ENCODE measurements around the gene GNB5. TPM values are rescaled to one million over a fixed set of nuclear protein-coding genes. Genes with fewer than 3 reads are reported as not detected.
"Not testable (repeated sequence)": the region's sequence is repeated elsewhere in the genome, so short reads cannot be mapped to it uniquely, and the experiment has no call there.

GNB5 gene
- total RNA-seq, 2 donors from 2014 or later = 6.0 to 7.9 TPM

DNA sequence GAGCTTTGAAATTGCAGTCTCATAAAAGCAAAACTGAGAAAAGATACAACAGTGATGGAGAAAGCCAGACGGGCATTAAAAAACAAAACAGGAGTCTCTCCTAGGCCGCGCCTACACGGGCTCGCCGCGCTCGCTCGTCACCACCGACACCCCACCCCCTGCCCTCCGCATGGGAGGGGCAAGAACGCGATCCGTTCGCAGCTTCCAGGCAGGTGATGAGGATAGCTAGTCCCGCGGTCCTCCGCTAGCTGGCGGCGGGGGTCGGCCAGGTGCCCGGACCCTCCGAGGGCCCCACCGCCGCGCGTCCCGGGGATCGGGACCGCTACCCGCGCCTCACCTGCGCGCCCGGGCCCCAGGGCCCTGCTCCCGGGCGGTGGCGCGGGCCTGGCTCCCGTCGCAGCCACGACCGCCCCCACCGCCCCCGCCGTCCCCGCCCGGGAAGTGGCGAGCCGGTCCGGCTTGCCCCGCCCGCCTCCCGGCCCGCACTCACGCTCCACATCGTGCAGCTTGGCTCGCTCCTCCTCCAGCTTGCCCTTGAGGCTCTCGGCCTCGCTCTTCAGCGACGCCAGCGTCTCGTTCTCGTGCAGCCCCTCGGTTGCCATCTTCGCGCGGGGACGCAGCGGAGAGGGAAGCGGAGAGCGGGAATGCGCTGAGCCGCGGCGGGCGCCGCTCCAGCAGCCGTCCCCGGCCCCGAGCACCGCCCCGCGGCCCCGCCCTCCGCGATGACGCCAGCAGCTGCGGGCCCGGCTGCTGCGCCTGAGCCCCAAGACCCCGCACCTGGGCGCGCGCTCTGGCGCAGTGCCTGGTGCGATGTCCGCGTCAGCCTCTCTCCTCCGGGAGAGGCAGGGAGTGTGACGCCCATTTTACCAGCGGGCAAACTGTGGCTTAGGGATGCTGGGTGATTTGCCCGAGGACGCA, 11.7 kb downstream of the GNB5 start:
- Histone ChIP-seq H3K36me3 (no peaks in the 10 kb centered on the region), H3K4me3 (peak overlapping the region; percentile 73), H3K9me3 (no peaks in the 10 kb centered on the region), H3K9ac (ENCODE audit: low read depth in 2 of 2, low read length in 2 of 2) (peak overlapping the region; percentile 52 to 59), H3K27ac (peak overlapping the region; percentile 73), H3K27me3 (no peaks in the 10 kb centered on the region), H3K4me1 (peaks cover 4% of the 10 kb centered on the region)
- intact Hi-C loops (cut with DNase I) = no loop called here
- TF ChIP-seq, protein P1, sequence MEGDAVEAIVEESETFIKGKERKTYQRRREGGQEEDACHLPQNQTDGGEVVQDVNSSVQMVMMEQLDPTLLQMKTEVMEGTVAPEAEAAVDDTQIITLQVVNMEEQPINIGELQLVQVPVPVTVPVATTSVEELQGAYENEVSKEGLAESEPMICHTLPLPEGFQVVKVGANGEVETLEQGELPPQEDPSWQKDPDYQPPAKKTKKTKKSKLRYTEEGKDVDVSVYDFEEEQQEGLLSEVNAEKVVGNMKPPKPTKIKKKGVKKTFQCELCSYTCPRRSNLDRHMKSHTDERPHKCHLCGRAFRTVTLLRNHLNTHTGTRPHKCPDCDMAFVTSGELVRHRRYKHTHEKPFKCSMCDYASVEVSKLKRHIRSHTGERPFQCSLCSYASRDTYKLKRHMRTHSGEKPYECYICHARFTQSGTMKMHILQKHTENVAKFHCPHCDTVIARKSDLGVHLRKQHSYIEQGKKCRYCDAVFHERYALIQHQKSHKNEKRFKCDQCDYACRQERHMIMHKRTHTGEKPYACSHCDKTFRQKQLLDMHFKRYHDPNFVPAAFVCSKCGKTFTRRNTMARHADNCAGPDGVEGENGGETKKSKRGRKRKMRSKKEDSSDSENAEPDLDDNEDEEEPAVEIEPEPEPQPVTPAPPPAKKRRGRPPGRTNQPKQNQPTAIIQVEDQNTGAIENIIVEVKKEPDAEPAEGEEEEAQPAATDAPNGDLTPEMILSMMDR (IDR thresholded peaks at IDR 0.05) = no peak
- DNase-seq = peak; percentile 88

DNA sequence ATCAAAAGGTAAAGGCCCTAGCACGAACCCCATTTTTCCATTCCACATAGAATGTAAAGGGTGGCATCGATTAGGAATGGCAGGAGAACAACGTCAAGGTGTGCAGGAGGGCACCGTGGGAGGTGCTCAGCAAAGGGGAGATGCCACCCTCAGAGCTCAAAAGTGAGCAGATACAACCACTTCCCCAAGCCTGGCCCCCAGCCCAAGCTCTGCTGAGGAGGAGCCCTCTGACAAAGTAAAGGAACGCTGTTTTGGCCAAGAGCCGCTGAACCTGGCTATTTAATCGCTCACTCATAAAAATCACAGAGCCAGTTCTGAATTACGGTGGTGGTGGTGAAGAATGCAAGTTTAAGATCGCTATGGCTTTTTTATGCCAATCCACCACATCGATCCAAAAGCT, 12.4 kb downstream of the GNB5 start:
- H3K36me3 ChIP-seq = no peaks in the 10 kb centered on the region
- DNase-seq = peak; percentile 24
- peaks cover 4% of the 10 kb centered on the region for H3K4me1 ChIP-seq
- H3K27ac ChIP-seq = peak overlapping the region; percentile 73
- peak overlapping the region; percentile 73 for H3K4me3 ChIP-seq
- intact Hi-C loops (cut with DNase I) = no loop called here
- no peaks in the 10 kb centered on the region for H3K9me3 ChIP-seq
- H3K27me3 ChIP-seq = no peaks in the 10 kb centered on the region
- H3K9ac ChIP-seq (ENCODE audit: low read depth in 2 of 2, low read length in 2 of 2) = peak overlapping the region; percentile 46 to 52
- TF ChIP-seq, protein P1 (IDR thresholded peaks at IDR 0.05) = no peak

DNA sequence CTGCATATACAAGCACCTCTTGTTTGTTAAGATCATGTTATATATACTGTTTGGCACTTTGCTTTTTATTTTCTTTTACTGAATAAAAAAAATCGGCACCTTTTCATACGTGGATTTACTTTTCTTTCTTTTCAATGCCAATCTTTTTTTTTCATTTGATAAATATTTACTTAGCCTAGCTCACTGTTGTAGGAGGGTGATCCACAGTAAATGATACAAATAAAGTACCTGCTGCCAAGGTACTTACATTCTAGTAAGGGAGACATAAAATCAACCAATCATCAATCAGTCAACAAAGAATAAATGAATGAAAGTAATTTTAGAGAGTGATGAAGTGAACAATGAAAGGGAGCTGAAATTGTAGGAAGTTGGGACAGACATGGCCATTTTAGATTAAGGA, 18.3 kb downstream of the GNB5 start:
- H3K27ac ChIP-seq = no peak overlapping the region
- TF ChIP-seq, protein P1 (IDR thresholded peaks at IDR 0.05) = no peak
- H3K4me1 ChIP-seq = no peaks in the 10 kb centered on the region
- DNase-seq = no peak
- no peaks in the 10 kb centered on the region for H3K9me3 ChIP-seq
- no peak overlapping the region for H3K4me3 ChIP-seq
- no peak overlapping the region for H3K9ac ChIP-seq (ENCODE audit: low read depth in 2 of 2, low read length in 2 of 2)
- no peaks in the 10 kb centered on the region for H3K27me3 ChIP-seq
- intact Hi-C loops (cut with DNase I) = no loop called here
- H3K36me3 ChIP-seq = no peaks in the 10 kb centered on the region

DNA sequence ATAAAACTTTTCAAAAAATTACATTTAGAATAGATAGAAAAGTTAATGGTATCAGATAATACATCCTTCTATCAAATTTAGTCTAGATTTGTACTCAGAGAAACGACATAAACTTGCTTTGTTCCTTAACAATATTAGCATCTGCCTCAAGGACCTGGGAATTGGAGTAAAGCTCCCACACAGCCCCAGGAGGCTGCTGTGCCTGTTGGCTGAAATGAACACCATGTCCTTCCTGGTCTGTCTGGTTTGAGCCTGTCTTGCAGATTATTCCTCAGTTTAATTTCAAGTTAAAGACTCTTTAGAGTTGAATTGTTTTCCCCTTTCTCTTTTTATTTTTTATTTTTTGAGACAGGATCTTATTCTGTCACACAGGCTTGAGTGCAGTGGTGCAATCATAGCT, 19.4 kb downstream of the GNB5 start:
- no peaks in the 10 kb centered on the region for H3K36me3 ChIP-seq
- TF ChIP-seq, protein P1 (IDR thresholded peaks at IDR 0.05) = no peak
- H3K9me3 ChIP-seq = no peaks in the 10 kb centered on the region
- DNase-seq = no peak
- H3K9ac ChIP-seq (ENCODE audit: low read depth in 2 of 2, low read length in 2 of 2) = no peak overlapping the region
- intact Hi-C loops (cut with DNase I) = no loop called here
- no peaks in the 10 kb centered on the region for H3K27me3 ChIP-seq
- no peak overlapping the region for H3K4me3 ChIP-seq
- no peak overlapping the region for H3K27ac ChIP-seq
- H3K4me1 ChIP-seq = no peaks in the 10 kb centered on the region

DNA sequence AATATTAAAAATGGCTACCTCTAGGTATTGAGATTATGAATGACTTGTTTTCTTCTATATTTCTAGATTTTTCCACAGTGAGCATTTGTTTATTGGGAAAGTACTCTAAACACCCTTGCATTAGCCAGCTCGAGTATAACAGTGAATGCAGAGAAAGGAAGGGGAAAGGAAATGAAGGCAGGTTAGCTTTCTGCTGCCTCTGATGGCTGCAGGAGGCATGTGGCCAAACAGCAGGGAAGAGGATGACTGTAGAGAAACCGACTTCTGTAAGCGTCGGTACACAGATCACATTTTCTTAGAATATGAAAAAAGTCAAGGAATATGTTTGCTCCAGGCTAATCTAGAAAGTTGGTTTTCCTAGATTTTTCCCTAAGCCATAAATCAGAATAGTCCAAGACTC, 19.8 kb downstream of the GNB5 start:
- Histone ChIP-seq H3K9ac (ENCODE audit: low read depth in 2 of 2, low read length in 2 of 2) (no peak overlapping the region), H3K4me3 (no peak overlapping the region), H3K4me1 (no peaks in the 10 kb centered on the region), H3K27me3 (no peaks in the 10 kb centered on the region), H3K36me3 (no peaks in the 10 kb centered on the region), H3K9me3 (no peaks in the 10 kb centered on the region), H3K27ac (no peak overlapping the region)
- DNase-seq = no peak
- intact Hi-C loops (cut with DNase I) = no loop called here
- TF ChIP-seq, protein P1 (IDR thresholded peaks at IDR 0.05) = no peak

DNA sequence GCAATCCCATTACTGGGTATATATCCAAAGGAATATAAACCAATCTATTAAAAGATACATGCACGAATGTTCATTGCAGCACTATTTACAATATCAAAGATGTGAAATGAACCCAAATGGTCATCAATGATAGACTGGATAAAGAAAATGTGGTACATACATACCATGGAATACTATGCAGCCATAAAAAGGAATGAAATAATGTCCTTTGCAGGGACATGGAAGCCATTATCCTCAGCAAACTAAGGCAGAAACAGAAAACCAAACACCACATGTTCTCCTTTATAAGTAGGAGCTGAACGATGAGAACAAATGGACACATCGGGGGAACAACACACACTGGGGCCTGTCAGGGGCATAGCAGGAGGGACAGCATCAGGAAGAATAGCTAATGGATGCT, 21.0 kb downstream of the GNB5 start:
- H3K9ac ChIP-seq (ENCODE audit: low read depth in 2 of 2, low read length in 2 of 2); H3K27me3 ChIP-seq; H3K27ac ChIP-seq; H3K9me3 ChIP-seq; intact Hi-C loops (cut with DNase I); H3K36me3 ChIP-seq; H3K4me1 ChIP-seq; DNase-seq; H3K4me3 ChIP-seq: not testable (repeated sequence)

DNA sequence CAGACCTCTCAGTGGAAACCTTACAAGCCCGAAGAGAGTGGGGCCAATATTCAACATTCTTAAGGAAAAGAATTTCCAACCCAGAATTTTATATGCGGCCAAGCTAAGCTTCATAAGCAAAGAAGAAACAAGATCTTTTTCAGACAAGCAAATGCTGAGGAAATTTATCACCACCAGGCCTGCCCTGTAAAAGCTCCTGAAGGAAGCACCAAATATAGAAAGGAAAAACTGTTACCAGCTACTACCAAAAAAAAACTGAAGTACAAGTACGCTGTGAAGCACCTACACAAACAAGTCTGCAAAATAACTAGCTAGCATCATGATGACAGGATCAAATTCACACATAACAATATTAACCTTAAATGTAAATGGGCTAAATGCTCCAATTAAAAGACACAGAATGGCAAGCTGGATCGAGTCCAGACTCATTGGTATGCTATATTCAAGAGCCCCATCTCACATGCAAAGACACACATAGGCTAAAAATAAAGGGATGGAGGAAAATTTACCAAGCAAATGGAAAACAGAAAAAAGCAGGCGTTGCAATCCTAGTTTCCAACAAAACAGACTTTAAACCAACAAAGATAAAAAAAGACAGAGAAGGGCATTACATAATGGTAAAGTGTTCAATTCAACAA, 25.6 kb downstream of the GNB5 start:
- H3K27ac ChIP-seq; H3K4me1 ChIP-seq; intact Hi-C loops (cut with DNase I); H3K4me3 ChIP-seq; H3K27me3 ChIP-seq; H3K9me3 ChIP-seq; H3K36me3 ChIP-seq; DNase-seq; H3K9ac ChIP-seq (ENCODE audit: low read depth in 2 of 2, low read length in 2 of 2): not testable (repeated sequence)

Measured in colonic mucosa (tissue), 4 donors.